HG03565 (cell line): ENCODE results near the gene SPCS2.
"Not testable (repeated sequence)": the region's sequence is repeated elsewhere in the genome, so short reads cannot be mapped to it uniquely, and the experiment has no call there.

Experiments
- ATAC-seq: cut with Tn5 transposase; IDR thresholded peaks from one replicate; pipeline ENCODE4 v1.9.1; 2021; ENCODE audit warnings: mild to moderate bottlenecking, moderate library complexity; ENCODE audit not compliant: unreplicated experiment

The SPCS2 gene

DNA sequence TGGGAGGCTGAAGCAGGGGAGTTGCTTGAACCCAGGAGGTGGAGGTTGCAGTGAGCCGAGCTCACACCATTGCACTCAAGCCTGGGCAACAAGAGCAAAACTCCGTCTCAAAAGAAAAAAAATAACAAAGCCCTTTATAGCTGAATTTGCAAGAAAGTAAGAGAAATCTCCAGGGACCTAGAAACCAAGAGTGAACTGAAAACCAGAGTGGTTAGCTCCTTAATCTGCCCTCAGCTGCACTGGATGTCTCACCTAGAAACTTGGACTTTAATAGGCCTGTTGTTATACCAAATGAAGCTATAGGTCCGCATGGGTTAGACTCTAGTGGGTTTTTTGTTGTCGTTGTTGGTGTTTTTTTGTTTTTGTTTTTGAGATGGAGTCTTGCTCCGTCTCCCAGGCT, 43.8 kb downstream of the SPCS2 start:
- no peak for ATAC-seq

DNA sequence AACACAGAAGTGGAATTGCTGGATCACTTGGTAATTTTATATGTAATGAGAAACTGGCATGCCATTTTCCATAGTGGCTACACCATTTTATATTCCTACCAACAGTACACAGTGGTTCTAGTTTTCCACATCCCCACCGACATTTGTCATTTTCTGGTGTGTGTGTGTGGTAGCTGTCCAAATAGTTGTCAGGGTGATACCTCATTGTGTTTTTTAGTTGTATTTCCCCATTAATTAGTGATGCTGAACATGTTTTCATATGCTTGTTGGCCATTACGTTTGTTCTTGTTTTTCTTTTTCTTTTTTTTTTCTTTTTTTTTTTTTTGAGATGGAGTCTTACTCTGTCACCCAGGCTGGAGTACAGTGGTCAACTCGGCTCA, 51.9 kb downstream of the SPCS2 start:
- no peak for ATAC-seq

DNA sequence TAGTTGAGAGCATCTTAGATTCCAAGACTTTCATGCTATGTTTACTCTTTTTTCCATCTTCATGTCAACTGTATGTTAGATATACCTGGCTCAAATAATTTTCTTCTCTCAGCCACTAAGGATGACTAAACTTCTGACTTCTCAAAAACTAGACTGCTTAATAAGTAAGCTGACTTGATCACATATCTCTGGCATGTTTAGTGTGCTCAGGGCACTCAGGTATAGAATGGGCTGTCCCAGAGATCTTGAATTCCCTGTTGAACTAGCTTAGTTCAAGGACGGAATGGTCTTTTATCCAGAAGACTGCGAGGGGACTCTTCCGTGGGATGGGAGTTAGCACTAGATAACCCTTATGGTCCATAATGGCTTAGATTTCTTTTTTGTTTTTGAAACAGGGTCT, 52.6 kb downstream of the SPCS2 start:
- no peak for ATAC-seq

DNA sequence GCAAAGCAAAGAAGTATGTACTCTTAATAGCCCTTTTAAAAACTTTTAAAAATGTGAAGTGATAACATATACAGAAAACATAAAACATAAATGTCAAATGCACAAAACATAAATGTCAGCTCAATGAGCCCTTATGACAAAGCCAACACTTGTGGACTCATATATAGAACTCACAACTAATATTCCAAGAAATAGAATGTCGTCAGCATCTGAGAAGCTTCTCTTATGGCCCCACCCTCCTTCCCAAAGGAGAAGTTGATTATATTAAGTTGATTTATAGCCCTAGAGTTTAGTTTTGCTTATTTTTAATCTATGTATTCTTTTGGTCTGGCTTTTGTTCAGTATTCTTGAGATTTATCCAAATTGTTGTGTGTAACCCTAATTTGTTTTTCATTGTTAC, 53.5 kb downstream of the SPCS2 start:
- no peak for ATAC-seq

DNA sequence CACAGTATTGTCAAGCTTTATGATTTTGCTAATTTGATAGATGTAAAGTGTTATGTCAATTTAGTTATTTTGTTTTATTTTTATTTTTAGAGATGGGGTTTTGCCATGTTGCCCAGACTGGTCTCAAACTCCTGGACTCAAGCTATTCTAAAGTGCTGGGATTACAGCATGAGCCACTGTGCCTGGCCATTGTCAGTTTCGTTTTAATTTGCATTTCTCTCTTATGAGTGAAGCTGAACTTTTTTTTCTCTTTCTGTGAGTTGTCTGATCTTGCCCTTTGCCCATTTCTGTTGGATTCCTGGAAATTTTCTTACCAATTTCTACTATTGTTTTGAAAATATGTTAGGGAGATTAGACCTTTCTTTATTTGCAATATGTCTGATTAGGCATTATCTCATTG, 55.1 kb downstream of the SPCS2 start:
- ATAC-seq: no peak

DNA sequence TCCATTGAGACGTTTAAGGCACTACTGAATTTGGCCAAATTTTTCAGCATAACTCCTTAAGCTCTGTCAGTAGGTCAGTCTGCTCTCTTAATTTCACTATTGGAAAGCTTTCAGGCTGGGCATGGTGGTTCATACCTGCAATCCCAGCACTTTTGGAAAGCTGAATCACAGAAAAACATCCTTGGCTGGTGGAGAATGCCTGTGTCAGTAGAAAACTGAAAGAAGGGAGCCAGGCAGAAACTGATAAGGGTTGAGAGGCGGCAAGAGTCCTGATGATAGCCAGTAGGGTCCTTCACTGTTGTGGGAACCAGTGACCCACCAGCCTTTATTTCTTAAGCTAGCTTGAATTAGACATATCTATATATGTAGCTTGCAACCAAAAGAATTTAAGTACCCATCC, 62.3 kb downstream of the SPCS2 start:
- no peak for ATAC-seq

DNA sequence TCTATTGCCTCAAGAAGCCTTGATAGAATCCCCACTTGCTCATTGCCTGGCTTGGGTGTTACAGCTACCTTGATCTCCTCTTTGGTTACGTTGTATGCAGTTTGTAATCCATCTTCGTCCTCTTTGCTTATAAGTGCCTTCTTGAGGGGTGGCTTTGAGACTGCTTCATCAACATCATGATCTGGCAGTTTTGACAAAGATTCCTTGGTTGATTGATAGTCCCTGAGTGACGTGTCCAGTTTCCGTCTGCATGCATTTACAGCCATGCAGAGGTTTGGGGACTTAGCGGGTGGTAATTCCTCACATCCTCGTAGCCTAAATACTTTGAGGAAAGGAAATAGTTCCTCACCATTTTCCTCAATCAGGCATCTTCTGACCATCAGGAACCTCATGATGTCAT, 62.8 kb downstream of the SPCS2 start:
- ATAC-seq: no peak

DNA sequence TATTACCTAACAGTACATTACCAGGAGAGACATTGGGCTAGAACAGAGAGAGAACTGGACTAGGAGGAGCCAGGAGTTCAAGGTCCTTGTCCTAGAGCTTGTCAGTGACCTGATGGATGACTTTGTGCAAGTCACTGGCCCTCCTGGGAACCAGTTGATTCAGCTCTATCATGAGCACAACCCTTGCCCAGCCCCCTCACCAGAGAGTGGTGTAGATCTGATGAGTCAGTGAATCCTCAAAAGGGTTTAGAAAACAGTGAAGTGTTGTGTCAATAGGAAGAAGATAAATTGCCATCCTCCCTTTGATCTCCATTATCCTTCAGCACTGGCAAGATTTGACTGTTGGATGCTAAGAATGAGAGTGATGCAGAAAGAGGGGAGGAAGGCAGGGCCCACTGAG, 64.0 kb downstream of the SPCS2 start:
- no peak for ATAC-seq

DNA sequence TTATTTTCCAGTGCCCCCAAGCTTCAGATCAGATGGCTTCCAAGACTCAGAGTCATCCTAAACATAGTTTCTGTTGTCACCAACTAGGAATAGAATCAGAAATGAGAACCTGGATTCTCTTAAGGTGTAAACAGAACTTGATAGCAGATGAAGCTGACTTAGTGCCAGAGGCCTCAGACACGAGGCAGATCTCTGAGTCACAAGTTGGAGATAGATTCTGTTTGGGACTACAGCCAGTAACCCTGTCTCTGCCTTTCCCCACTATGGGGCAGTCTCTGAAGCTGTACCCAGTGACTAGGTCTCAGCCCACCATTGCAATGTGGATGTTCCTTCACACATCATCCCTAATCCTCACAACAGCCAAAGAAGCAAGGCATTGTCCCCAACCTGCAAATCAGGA, 65.1 kb downstream of the SPCS2 start:
- ATAC-seq: no peak

DNA sequence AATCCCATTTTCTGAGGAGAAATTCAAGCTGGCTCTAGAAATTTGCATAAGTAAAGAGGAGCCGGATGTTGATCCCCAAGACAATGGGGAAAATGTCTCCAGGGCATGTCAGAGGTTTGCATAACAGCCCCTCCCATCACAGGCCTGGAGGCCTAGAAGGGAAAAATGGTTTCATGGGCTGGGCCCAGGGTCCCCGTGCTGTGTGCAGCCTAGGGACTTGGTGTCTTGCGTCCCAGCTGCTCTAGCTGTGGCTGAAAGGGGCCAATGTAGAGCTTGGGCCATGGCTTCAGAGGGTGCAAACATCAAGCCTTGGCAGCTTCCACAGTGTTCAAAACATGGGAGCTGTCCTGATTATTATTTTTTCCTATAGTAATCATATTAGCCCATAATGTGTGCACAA, 70.1 kb downstream of the SPCS2 start:
- not testable (repeated sequence) for ATAC-seq

DNA sequence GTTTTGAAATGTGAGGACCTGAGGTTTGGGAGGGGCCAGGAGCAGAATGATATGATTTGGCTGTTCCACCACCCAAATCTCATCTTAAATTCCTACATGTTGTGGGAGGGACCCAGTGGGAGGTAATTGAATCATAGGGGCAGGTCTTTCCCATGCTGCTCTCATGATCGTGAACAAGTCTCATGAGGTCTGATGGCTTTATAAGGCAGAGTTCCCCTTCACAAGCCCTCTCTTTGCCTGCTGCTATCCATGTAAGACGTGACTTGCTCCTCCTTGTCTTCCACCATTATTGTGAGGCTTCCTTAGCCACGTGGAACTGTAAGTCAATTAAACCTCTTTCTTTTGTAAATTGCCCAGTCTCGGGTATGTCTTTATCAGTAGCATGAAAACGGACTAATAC, 71.3 kb downstream of the SPCS2 start:
- ATAC-seq: not testable (repeated sequence)

DNA sequence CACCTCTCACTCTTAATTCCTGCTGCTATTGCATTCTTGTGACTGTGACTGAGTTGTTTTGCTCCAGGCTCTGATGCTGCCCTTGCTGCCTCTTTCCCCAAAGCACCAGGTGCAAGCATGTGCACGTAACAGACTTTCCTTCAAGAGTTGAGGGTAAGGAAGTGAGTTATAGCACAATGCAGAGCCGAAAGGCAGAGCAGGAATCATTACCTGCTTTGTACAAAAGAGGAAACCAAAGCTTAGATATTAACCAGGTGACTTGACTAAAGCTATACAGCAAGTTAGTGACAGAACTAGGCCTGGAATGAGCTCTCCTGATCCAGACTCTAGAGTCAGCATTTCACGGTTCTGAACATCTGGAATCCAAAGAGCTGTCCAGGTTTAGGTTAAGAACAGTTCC, 73.2 kb downstream of the SPCS2 start:
- no peak for ATAC-seq

DNA sequence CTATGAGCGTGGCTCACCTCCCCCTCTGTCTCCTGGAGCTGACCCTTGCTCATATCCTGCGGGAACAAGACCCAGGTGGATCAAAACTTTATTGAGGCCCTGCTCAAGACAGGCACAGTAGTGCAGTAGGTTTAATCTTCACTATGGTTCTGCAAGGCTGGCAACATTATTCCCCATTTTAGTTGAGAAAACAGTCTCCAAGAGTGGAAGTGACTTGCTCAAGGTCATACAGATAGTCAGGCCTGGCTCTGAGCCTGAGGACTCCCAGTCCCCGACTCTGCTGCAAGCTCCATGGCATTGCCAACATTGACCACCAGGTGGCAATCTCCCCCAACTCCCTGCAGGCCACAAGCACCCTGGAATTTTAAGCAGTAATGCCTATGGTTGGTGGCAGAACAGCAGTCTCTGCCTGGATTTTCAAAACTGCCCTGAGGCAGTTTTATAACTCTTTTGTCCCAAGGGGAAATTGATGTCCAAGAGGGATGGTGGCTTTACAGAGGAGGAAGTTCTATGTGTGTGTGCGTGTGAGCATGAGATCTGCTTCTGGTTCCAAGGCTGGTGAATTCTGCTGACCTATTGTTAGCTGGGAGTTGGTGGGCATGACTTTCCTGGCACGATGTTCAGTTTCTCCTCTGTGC, 73.8 kb downstream of the SPCS2 start:
- ATAC-seq: no peak

DNA sequence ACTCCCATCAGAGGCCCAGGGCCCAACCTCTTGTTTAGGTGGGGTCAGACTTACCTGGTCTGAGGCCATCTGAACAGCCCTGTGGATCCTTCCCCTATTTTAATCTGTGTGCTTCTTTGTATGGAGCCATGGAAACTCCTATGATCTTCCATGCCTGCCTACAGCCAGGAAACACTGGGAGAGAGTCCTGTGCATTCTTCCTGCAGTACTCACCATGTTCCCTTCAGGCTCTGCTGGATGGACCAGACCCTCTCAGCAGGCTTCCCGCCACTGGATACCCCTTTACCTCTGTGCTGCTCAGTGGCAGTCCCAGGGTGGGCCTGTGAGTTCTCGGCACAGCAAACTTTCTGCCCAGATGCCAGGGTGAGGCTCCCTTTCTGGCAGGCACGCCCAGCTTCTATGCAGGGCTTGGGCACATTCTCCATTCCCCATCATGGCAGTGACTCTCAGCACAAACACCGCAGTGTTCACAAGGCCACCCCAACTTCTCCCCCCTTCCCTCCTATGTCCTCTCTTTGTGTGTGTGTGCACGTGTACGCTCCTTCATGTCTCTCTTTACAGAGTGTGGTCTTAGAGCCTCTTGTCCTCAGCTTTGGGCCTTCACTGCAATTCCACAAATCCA, 74.5 kb downstream of the SPCS2 start:
- no peak for ATAC-seq

DNA sequence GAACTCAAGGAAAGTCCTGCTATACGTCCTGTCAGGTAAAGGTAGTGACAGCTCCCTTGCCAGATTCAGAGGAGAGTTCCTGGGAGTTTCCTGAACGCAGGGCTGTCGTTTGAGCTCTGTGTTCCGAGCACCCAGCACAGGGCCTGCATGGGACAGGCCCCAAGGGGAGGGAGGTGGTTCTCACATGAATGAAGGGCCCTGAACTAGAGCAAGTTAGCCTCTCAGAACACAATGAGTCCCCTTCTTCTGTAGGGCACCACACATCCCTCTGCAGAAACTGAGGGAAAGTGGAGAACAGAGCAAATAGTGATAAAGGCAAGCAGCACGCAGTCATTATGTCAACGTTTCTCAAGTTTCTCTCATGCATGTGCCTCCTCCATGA, 75.0 kb downstream of the SPCS2 start:
- no peak for ATAC-seq

DNA sequence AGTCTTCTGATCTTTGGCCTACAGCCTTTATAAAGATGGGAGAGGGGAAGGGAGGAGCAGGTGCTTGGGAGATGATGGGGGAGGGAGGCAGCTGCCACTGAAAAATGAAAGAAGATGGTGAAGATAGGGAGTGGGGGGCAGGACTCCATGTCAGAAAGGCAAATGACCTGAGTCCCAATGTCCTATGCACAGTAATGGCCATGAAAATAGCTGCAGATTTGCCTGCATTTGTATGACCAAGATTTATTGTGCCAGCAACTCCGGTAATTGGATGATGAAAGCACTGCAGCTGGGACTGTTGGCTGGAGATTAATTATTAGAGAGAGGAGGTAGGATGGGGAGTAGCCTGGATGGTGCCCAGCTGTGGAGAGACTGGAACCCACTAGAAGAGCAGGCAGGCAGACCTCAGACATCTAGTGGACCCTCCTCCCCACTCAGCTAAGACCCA, 75.7 kb downstream of the SPCS2 start:
- no peak for ATAC-seq

DNA sequence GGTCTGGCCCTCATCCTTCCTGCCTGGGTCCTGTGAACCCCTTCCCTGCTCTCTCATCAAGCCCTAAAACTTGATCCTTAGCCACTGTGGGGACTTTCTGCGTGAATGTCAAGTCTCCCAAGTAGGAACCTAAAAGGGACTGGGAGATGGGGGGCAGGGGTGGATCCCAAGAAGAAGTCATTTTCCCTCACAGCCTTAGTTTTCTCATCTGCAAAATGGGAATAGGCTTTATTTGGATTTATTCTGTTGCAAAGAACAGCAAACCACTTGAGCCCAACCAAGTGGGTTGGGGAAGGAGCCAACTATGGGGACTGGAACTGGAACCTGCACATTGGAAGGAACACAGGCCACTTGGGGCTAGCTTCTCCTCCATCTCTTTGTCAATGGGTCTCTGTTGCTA, 76.5 kb downstream of the SPCS2 start:
- no peak for ATAC-seq

DNA sequence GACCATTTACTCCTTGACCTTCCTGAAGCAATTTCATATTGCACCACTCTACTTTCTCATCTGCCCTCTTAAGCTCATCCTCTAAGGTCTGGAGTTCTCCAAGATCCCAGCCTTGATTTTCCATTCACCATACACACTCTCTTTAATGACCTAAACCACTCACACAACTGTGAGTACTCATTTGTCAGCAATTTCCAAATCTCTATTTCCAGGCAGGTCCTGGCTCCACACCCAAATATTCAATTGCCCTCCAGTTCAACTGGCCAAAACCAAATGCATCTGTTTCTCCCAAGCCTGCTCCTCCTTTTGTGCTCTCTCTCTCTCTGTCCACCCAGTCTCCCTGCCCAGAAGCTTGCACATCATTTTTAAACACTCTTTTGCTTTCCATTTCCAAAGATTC, 79.3 kb downstream of the SPCS2 start:
- ATAC-seq: no peak
